ENCODE measurements around the gene PCGF2. TPM values are rescaled to one million over a fixed set of nuclear protein-coding genes. Genes with fewer than 3 reads are reported as not detected.

The PCGF2 gene
- total RNA-seq, 1 donor = 3.3 TPM

- H3K4me1 ChIP-seq (ENCODE audit: insufficient read depth, low read length) = peaks cover 17% of the 10 kb centered on the region
- peaks cover 47% of the 10 kb centered on the region for H3K36me3 ChIP-seq (ENCODE audit: insufficient read depth, low read length)
- no peak overlapping the region for H3K27ac ChIP-seq (ENCODE audit: low read depth, low read length)
- H3K9me3 ChIP-seq (ENCODE audit: low read depth, low read length) = no peaks in the 10 kb centered on the region
- peaks cover 33% of the 10 kb centered on the region for H4K20me1 ChIP-seq (ENCODE audit: insufficient read depth, low read length)
- peaks cover 66% of the 10 kb centered on the region for H3K79me2 ChIP-seq (ENCODE audit: insufficient read depth, low read length)
- no peak overlapping the region for H2AFZ ChIP-seq (ENCODE audit: low read length)
- TF ChIP-seq, protein P1, sequence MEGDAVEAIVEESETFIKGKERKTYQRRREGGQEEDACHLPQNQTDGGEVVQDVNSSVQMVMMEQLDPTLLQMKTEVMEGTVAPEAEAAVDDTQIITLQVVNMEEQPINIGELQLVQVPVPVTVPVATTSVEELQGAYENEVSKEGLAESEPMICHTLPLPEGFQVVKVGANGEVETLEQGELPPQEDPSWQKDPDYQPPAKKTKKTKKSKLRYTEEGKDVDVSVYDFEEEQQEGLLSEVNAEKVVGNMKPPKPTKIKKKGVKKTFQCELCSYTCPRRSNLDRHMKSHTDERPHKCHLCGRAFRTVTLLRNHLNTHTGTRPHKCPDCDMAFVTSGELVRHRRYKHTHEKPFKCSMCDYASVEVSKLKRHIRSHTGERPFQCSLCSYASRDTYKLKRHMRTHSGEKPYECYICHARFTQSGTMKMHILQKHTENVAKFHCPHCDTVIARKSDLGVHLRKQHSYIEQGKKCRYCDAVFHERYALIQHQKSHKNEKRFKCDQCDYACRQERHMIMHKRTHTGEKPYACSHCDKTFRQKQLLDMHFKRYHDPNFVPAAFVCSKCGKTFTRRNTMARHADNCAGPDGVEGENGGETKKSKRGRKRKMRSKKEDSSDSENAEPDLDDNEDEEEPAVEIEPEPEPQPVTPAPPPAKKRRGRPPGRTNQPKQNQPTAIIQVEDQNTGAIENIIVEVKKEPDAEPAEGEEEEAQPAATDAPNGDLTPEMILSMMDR (IDR thresholded peaks at IDR 0.05; ENCODE audit: extremely low read depth, low read depth, low read length) = no peak
- H3K4me2 ChIP-seq (ENCODE audit: insufficient read depth, low read length) = no peak overlapping the region
- H3K27me3 ChIP-seq (ENCODE audit: insufficient read depth, low read length) = no peaks in the 10 kb centered on the region
- DNase-seq (ENCODE audit: insufficient read length, low spot score, missing footprints) = no peak
- H3K4me3 ChIP-seq (ENCODE audit: insufficient read depth, low read length) = no peak overlapping the region
These were observed 38.2 kb upstream of the PCGF2 start for GRCh38 chr17:38786372-38786771.

- no peaks in the 10 kb centered on the region for H3K9me3 ChIP-seq (ENCODE audit: low read depth, low read length)
- H3K27ac ChIP-seq (ENCODE audit: low read depth, low read length) = no peak overlapping the region
- H2AFZ ChIP-seq (ENCODE audit: low read length) = no peak overlapping the region
- TF ChIP-seq, protein P1 (IDR thresholded peaks at IDR 0.05; ENCODE audit: extremely low read depth, low read depth, low read length) = no peak
- no peaks in the 10 kb centered on the region for H3K27me3 ChIP-seq (ENCODE audit: insufficient read depth, low read length)
- H4K20me1 ChIP-seq (ENCODE audit: insufficient read depth, low read length) = peaks cover 20% of the 10 kb centered on the region
- peaks cover 78% of the 10 kb centered on the region for H3K36me3 ChIP-seq (ENCODE audit: insufficient read depth, low read length)
- DNase-seq (ENCODE audit: insufficient read length, low spot score, missing footprints) = no peak
- peaks cover 35% of the 10 kb centered on the region for H3K79me2 ChIP-seq (ENCODE audit: insufficient read depth, low read length)
- H3K4me2 ChIP-seq (ENCODE audit: insufficient read depth, low read length) = no peak overlapping the region
- H3K4me1 ChIP-seq (ENCODE audit: insufficient read depth, low read length) = no peaks in the 10 kb centered on the region
- H3K4me3 ChIP-seq (ENCODE audit: insufficient read depth, low read length) = no peak overlapping the region
These were observed 35.1 kb upstream of the PCGF2 start for GRCh38 chr17:38783227-38783626.

- peaks cover 85% of the 10 kb centered on the region for H3K36me3 ChIP-seq (ENCODE audit: insufficient read depth, low read length)
- TF ChIP-seq, protein P1 (IDR thresholded peaks at IDR 0.05; ENCODE audit: extremely low read depth, low read depth, low read length) = no peak
- peaks cover 8% of the 10 kb centered on the region for H3K79me2 ChIP-seq (ENCODE audit: insufficient read depth, low read length)
- H3K4me1 ChIP-seq (ENCODE audit: insufficient read depth, low read length) = no peaks in the 10 kb centered on the region
- no peak overlapping the region for H3K4me2 ChIP-seq (ENCODE audit: insufficient read depth, low read length)
- no peak overlapping the region for H2AFZ ChIP-seq (ENCODE audit: low read length)
- no peak overlapping the region for H3K27ac ChIP-seq (ENCODE audit: low read depth, low read length)
- H3K27me3 ChIP-seq (ENCODE audit: insufficient read depth, low read length) = no peaks in the 10 kb centered on the region
- H4K20me1 ChIP-seq (ENCODE audit: insufficient read depth, low read length) = peaks cover 7% of the 10 kb centered on the region
- DNase-seq (ENCODE audit: insufficient read length, low spot score, missing footprints) = no peak
- H3K9me3 ChIP-seq (ENCODE audit: low read depth, low read length) = no peaks in the 10 kb centered on the region
- no peak overlapping the region for H3K4me3 ChIP-seq (ENCODE audit: insufficient read depth, low read length)
These were observed 32.0 kb upstream of the PCGF2 start for GRCh38 chr17:38779965-38780752.

GRCh38 chr17:38777641-38778250, 29.6 kb upstream of the PCGF2 start:
- Histone ChIP-seq H3K4me1 (ENCODE audit: insufficient read depth, low read length) (no peaks in the 10 kb centered on the region), H4K20me1 (ENCODE audit: insufficient read depth, low read length) (peaks cover 7% of the 10 kb centered on the region), H3K36me3 (ENCODE audit: insufficient read depth, low read length) (peaks cover 79% of the 10 kb centered on the region), H3K27me3 (ENCODE audit: insufficient read depth, low read length) (no peaks in the 10 kb centered on the region), H3K4me3 (ENCODE audit: insufficient read depth, low read length) (no peak overlapping the region), H3K9me3 (ENCODE audit: low read depth, low read length) (no peaks in the 10 kb centered on the region), H3K27ac (ENCODE audit: low read depth, low read length) (peak overlapping the region; percentile 15), H3K4me2 (ENCODE audit: insufficient read depth, low read length) (no peak overlapping the region), H2AFZ (ENCODE audit: low read length) (no peak overlapping the region), H3K79me2 (ENCODE audit: insufficient read depth, low read length) (no peaks in the 10 kb centered on the region)
- TF ChIP-seq, protein P1 (IDR thresholded peaks at IDR 0.05; ENCODE audit: extremely low read depth, low read depth, low read length) = no peak
- DNase-seq (ENCODE audit: insufficient read length, low spot score, missing footprints) = peak; percentile 91

Data from osteoblast (primary cell).